Fibroblast of mammary gland (primary cell): ENCODE results near the gene POC1A.

ENCODE experiments used
- DNase-seq: peaks from one replicate; pipeline ENCODE4 v3.0.0-alpha.2; 2010; ENCODE audit warnings: low read depth
- H3K4me3 ChIP-seq: 2 replicates; pipeline ENCODE4 v1.5.1; 2011; ENCODE audit warnings: low read depth, mild to moderate bottlenecking, low read length, moderate library complexity; ENCODE audit not compliant: control insufficient read depth
- CTCF ChIP-seq: conservative IDR thresholded peaks from 2 replicates; pipeline ENCODE4 v1.5.1; 2011; ENCODE audit warnings: low read depth, low read length, inconsistent platforms; ENCODE audit not compliant: control insufficient read depth, insufficient read depth

Gene POC1A

GRCh38 chr3:52143156-52143555 lies 11.1 kb downstream of the POC1A start:
- H3K4me3 ChIP-seq: no peak overlapping the region
- no peak for TF ChIP-seq CTCF
- DNase-seq: no peak

- TF ChIP-seq CTCF: no peak
- H3K4me3 ChIP-seq: no peak overlapping the region
- no peak for DNase-seq
Observed at GRCh38 chr3:52141751-52142150, 12.5 kb downstream of the POC1A start.

GRCh38 chr3:52140769-52141168 lies 13.5 kb downstream of the POC1A start:
- no peak overlapping the region for H3K4me3 ChIP-seq
- TF ChIP-seq CTCF: no peak
- no peak for DNase-seq

- no peak overlapping the region for H3K4me3 ChIP-seq
- no peak for TF ChIP-seq CTCF
- DNase-seq: no peak
Observed at GRCh38 chr3:52140000-52140399, 14.2 kb downstream of the POC1A start.

- no peak overlapping the region for H3K4me3 ChIP-seq
- no peak for TF ChIP-seq CTCF
- no peak for DNase-seq
Observed at GRCh38 chr3:52137311-52137710, 16.9 kb downstream of the POC1A start.

GRCh38 chr3:52136513-52136912 lies 17.7 kb downstream of the POC1A start:
- no peak overlapping the region for H3K4me3 ChIP-seq
- peak; percentile 7 for DNase-seq

More at GRCh38 chr3:52136513-52136912, 17.7 kb downstream of the POC1A start:
- TF ChIP-seq CTCF: no peak
